Right atrium auricular region (tissue), 2 donors: ENCODE data around the gene KCTD19. TPM values are rescaled to one million over a fixed set of nuclear protein-coding genes. Genes with fewer than 3 reads are reported as not detected.
A peak's percentile ranks its signal among the peaks of the same experiment; 100 is the strongest.

ENCODE experiments used
- DNase-seq: peaks from one replicate; pipeline ENCODE4 v3.0.0-alpha.2; 2019; ENCODE audit warnings: low spot score
- H3K27ac ChIP-seq, 2 donors: fragments of 200-600 bp; sonication (generic); 1 replicate in 1 of 2; 2 replicates in 1 of 2; pipeline ENCODE4 v1.5.1; 2016 to 2019
- H3K27me3 ChIP-seq, 2 donors: fragments of 200-600 bp; sonication (generic); one replicate each; pipeline versions ENCODE4 v1.5.1 to v1.6.0; 2017 to 2019
- H3K36me3 ChIP-seq: fragments of 200-600 bp; sonication (generic); one replicate; pipeline ENCODE4 v1.5.1; 2016
- H3K4me1 ChIP-seq, 2 donors: fragments of 200-600 bp; sonication (generic); one replicate each; pipeline versions ENCODE4 v1.5.1 to v1.6.0; 2017 to 2019
- H3K4me3 ChIP-seq, 2 donors: fragments of 200-600 bp; sonication (generic); 1 replicate in 1 of 2; 2 replicates in 1 of 2; pipeline ENCODE4 v1.5.1; 2017 to 2019; ENCODE audit warnings: mild to moderate bottlenecking in 1 of 2, moderate library complexity in 1 of 2
- H3K9me3 ChIP-seq, 2 donors: fragments of 200-600 bp; sonication (generic); one replicate each; pipeline ENCODE4 v1.5.1; 2019
- CTCF ChIP-seq, 2 donors: fragments of 200-600 bp; sonication (generic); IDR thresholded peaks; one replicate each; pipeline ENCODE4 v1.5.1; 2019; ENCODE audit warnings: antibody characterized with exemption in 2 of 2
- total RNA-seq, 2 donors: library from RNA; depleted of rRNA; stranded (reverse); fragments of >200 nt; gene quantifications; one replicate each; pipeline ENCODE4 v1.1.0, GENCODE V29; 2016

The KCTD19 gene
- total RNA-seq, 2 donors from 2014 or later = 0.08 TPM; not detected in 1

GRCh38 chr16:67279296-67280089 lies 47.0 kb downstream of the KCTD19 start, which contains the start of gene PLEKHG4:
PLEKHG4 (plus strand) TSS chr16:67279532; CDS start chr16:67280045, 513 bp downstream.
- peak within 1 kb of the TSS; percentile 46 to 50 for H3K27ac ChIP-seq
- TF ChIP-seq CTCF (IDR thresholded peaks at IDR 0.05) = peak; percentile 69 to 79

GRCh38 chr16:67278773-67279295 lies 47.7 kb downstream of the KCTD19 start:
- H3K4me3 ChIP-seq = peak overlapping the region; percentile 49 to 60
- no peaks in the 10 kb centered on the region for H3K27me3 ChIP-seq
- H3K27ac ChIP-seq = peak overlapping the region; percentile 46 to 50
- H3K4me1 ChIP-seq = peaks cover 0 to 23% of the 10 kb centered on the region in 2 donors
- H3K9me3 ChIP-seq = no peaks in the 10 kb centered on the region
- H3K36me3 ChIP-seq = no peaks in the 10 kb centered on the region
- no peak for TF ChIP-seq CTCF (IDR thresholded peaks at IDR 0.05)
- DNase-seq = no peak

More at GRCh38 chr16:67279296-67280089, 47.0 kb downstream of the KCTD19 start, which contains the start of gene PLEKHG4:
- Histone ChIP-seq H3K4me1 (peaks cover 0 to 23% of the 10 kb centered on the region in 2 donors), H3K9me3 (no peaks in the 10 kb centered on the region), H3K27me3 (no peaks in the 10 kb centered on the region), H3K36me3 (no peaks in the 10 kb centered on the region), H3K4me3 (peak within 1 kb of the TSS; percentile 49 to 60)
- no peak for DNase-seq

GRCh38 chr16:67277999-67278772 lies 48.4 kb downstream of the KCTD19 start:
- no peaks in the 10 kb centered on the region for H3K36me3 ChIP-seq
- peak overlapping the region; percentile 49 to 60 for H3K4me3 ChIP-seq
- no peaks in the 10 kb centered on the region for H3K27me3 ChIP-seq
- H3K9me3 ChIP-seq = no peaks in the 10 kb centered on the region
- peaks cover 0 to 23% of the 10 kb centered on the region in 2 donors for H3K4me1 ChIP-seq
- DNase-seq = no peak
- no peak for TF ChIP-seq CTCF (IDR thresholded peaks at IDR 0.05)
- peak overlapping the region; percentile 46 to 50 for H3K27ac ChIP-seq

- no peaks in the 10 kb centered on the region for H3K9me3 ChIP-seq
- H3K4me1 ChIP-seq = peaks cover 0 to 23% of the 10 kb centered on the region in 2 donors
- peak; percentile 84 for DNase-seq
- H3K27me3 ChIP-seq = no peaks in the 10 kb centered on the region
- H3K4me3 ChIP-seq = no peak overlapping the region
- peak overlapping the region; percentile 46 to 50 for H3K27ac ChIP-seq
- H3K36me3 ChIP-seq = no peaks in the 10 kb centered on the region
- no peak for TF ChIP-seq CTCF (IDR thresholded peaks at IDR 0.05)
Observed at GRCh38 chr16:67277294-67277998, 49.1 kb downstream of the KCTD19 start.

- no peak for TF ChIP-seq CTCF (IDR thresholded peaks at IDR 0.05)
- no peak for DNase-seq
- Histone ChIP-seq H3K9me3 (no peaks in the 10 kb centered on the region), H3K27ac (no peak overlapping the region), H3K4me1 (peaks cover 0 to 23% of the 10 kb centered on the region in 2 donors), H3K4me3 (no peak overlapping the region), H3K27me3 (no peaks in the 10 kb centered on the region), H3K36me3 (no peaks in the 10 kb centered on the region)
Observed at GRCh38 chr16:67275321-67275720, 51.2 kb downstream of the KCTD19 start.
